NB4 (cell line): ENCODE results near the gene WASHC4.

Experiments used
- DNase-seq: peaks from one replicate; pipeline ENCODE4 v3.0.0; 2010; ENCODE audit warnings: low read depth
- H3K4me3 ChIP-seq: one replicate; pipeline ENCODE4 v1.5.1; 2011; ENCODE audit warnings: mild to moderate bottlenecking, low read depth, low read length, moderate library complexity
- CTCF ChIP-seq: IDR thresholded peaks from one replicate; pipeline ENCODE4 v1.5.1; 2012; ENCODE audit warnings: low read depth, low read length
- MYC ChIP-seq: IDR thresholded peaks from 2 replicates; pipeline ENCODE4 v1.6.1; 2011; ENCODE audit warnings: low read depth, low read length
- POLR2A ChIP-seq: IDR thresholded peaks from 2 replicates; pipeline ENCODE4 v1.6.1; 2011; ENCODE audit warnings: mild to moderate bottlenecking; ENCODE audit not compliant: insufficient read length; ENCODE audit errors: extremely low read depth
- TF ChIP-seq, protein P1 (sequence below): IDR thresholded peaks from 2 replicates; pipeline ENCODE4 v1.6.1; 2011; ENCODE audit warnings: low read depth, low read length

The WASHC4 gene

GRCh38 chr12:105200385-105200784 is 92.9 kb downstream of the WASHC4 start:
- H3K4me3 ChIP-seq = no peak overlapping the region
- no peak for DNase-seq

GRCh38 chr12:105201299-105201698 is 93.8 kb downstream of the WASHC4 start:
- no peak overlapping the region for H3K4me3 ChIP-seq
- TF ChIP-seq, protein P1, sequence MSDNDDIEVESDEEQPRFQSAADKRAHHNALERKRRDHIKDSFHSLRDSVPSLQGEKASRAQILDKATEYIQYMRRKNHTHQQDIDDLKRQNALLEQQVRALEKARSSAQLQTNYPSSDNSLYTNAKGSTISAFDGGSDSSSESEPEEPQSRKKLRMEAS = no peak
- TF ChIP-seq POLR2A (no peak), CTCF (no peak), MYC (no peak)
- no peak for DNase-seq

More at GRCh38 chr12:105200385-105200784, 92.9 kb downstream of the WASHC4 start:
- TF ChIP-seq POLR2A = no peak
- TF ChIP-seq, protein P1 = no peak
- no peak for TF ChIP-seq CTCF
- TF ChIP-seq MYC = no peak

DNA sequence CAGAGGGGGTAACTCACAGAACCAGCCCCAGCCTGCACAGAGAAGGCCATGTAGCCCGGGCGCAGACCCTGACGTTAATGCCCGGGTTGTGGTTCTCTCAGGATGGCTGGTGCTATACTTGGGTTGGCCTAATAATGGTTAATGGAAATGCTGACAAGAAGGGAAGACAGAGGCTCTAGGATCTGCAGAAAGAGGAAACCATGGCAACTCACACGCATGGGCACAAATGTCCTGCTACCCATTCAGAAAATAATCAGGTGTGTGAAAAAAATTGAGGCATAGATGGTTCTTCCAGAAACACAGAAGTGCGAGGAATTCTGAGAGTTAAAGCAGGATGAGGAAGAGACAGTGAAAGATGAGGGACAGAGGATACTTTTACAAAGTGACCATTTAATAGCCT is 94.7 kb downstream of the WASHC4 start:
- H3K4me3 ChIP-seq = no peak overlapping the region
- no peak for DNase-seq
- TF ChIP-seq CTCF (no peak), POLR2A (no peak), MYC (no peak)
- TF ChIP-seq, protein P1 = no peak

GRCh38 chr12:105204127-105204526 is 96.6 kb downstream of the WASHC4 start:
- no peak overlapping the region for H3K4me3 ChIP-seq
- DNase-seq = no peak
- no peak for TF ChIP-seq POLR2A
- TF ChIP-seq, protein P1 = no peak
- TF ChIP-seq MYC = no peak
- TF ChIP-seq CTCF = no peak

- no peak for TF ChIP-seq MYC
- no peak for TF ChIP-seq CTCF
- TF ChIP-seq, protein P1 = no peak
- no peak for TF ChIP-seq POLR2A
- no peak overlapping the region for H3K4me3 ChIP-seq
- DNase-seq = no peak
These were observed 97.4 kb downstream of the WASHC4 start for GRCh38 chr12:105204916-105205315.

- DNase-seq = no peak
- TF ChIP-seq MYC = no peak
- TF ChIP-seq, protein P1 = no peak
- no peak for TF ChIP-seq POLR2A
- no peak for TF ChIP-seq CTCF
- H3K4me3 ChIP-seq = no peak overlapping the region
These were observed 98.0 kb downstream of the WASHC4 start for GRCh38 chr12:105205322-105206048.
